HG03175 (cell line): ENCODE data around the gene SMIM10L1.
A peak's percentile ranks its signal among the peaks of the same experiment; 100 is the strongest.

ENCODE experiments used
- ATAC-seq: cut with Tn5 transposase; IDR thresholded peaks from one replicate; pipeline ENCODE4 v1.9.1; 2021; ENCODE audit warnings: mild to moderate bottlenecking, moderate library complexity; ENCODE audit not compliant: unreplicated experiment

Gene SMIM10L1

DNA sequence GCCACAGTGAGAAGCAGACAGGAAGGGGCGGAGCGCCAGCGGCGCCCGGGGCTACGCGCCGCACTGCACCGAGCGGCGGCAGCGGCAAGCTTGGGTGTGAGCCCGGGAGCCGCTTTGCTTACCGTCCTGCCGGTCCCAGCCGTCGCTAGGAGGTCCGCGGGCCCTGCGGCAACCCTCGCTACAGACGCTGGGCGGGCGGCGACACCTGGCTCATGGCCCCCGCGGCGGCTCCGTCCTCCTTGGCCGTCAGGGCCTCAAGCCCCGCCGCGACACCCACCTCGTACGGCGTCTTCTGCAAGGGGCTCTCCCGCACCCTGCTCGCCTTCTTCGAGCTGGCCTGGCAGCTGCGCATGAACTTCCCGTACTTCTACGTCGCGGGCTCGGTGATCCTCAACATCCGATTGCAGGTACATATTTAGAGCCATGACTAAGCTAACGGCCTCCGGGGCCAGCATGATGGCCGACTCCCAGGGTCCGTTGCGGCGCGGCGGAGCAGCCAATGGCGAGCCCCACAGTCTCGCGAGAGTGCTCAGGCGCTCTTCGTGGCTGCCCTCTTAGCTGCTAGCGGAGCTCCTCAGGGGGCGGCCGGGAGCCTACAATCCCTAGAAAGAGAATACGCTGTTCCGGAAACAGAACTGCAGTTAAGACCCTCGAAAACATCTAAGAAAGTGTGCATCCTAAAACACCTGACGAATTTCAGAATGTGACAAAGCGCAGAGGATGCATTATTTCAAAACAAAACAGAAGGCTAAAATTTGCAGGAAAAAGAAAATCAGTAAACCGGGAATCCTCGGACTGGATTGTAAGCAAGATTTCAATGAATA is at the start of gene SMIM10L1:
Gene SMIM10L1 (plus strand): TSS at position 50 of the 824 bp plus-strand sequence. CDS start 163 bp downstream, at position 213.
- ATAC-seq: peak; percentile 98

DNA sequence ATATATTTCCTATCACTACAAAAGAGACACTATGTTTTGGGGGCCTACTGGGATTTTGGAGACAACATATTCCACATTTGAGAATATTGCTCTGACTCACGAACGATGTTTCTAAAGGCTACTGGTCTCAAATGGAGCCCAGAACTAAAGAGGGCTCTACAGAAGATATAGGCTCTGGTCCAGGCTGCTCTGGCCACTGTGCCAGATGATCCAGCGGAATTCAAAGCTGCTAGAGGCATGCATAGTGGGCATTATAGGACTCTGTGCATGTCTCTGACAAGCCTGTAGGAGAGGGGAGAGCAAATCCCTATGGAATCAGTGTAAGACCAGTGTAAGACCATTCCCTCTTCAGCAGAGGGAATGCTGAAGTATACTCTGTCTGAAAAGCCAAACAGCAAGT is 40.6 kb upstream of the SMIM10L1 start:
- no peak for ATAC-seq

GRCh38 chr12:11130999-11131398 is 40.0 kb upstream of the SMIM10L1 start:
- no peak for ATAC-seq

GRCh38 chr12:11133162-11133561 is 37.8 kb upstream of the SMIM10L1 start:
- no peak for ATAC-seq

DNA sequence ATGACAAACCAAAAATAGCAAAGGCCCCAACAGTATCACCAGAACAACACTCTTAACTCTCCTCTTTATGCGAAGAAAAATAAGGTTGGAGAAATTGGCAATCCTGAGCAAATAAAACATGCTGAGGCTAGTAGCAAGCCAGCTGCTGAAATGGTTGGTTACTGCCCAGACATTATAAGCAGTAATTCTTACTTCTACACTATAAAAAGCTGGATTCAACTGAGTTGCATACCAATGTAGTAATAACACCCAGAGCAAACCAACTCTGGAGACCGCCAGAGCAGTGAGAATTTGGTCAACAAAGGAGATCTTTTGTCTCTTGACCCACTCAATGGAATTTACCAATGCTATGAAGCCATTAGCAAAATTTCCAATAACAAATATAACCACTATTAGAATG is 37.2 kb upstream of the SMIM10L1 start:
- ATAC-seq: no peak

DNA sequence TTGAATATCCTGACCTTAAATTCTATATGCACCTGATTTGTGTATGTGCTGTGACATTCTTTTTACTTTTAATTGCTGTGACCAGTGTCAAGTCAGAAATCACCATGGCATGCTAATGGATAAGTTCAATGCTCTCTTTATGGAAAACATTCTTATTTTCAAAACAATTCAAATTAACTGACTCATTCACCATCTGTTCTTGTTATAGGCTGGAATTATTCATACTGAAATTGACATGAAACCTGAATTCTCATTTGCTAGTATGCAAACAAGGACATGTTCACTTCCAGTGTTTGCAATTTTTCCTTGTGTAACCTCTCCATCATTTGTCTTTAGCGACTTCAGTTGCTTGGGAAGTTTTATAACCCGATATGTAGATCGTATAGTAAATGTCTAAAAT is 36.7 kb upstream of the SMIM10L1 start, which contains the start of gene TAS2R30:
Gene TAS2R30 (minus strand): TSS at position 340 of the 400 bp plus-strand sequence. CDS start 400 bp downstream, outside the sequence.
- ATAC-seq: no peak

- ATAC-seq: no peak
Measured at GRCh38 chr12:11136075-11136474, 34.9 kb upstream of the SMIM10L1 start.

- ATAC-seq: no peak
Measured at GRCh38 chr12:11143352-11143751, 27.6 kb upstream of the SMIM10L1 start.

- no peak for ATAC-seq
Measured at GRCh38 chr12:11144297-11144696, 26.7 kb upstream of the SMIM10L1 start.

- no peak for ATAC-seq
Measured at GRCh38 chr12:11147420-11147819, 23.6 kb upstream of the SMIM10L1 start.

DNA sequence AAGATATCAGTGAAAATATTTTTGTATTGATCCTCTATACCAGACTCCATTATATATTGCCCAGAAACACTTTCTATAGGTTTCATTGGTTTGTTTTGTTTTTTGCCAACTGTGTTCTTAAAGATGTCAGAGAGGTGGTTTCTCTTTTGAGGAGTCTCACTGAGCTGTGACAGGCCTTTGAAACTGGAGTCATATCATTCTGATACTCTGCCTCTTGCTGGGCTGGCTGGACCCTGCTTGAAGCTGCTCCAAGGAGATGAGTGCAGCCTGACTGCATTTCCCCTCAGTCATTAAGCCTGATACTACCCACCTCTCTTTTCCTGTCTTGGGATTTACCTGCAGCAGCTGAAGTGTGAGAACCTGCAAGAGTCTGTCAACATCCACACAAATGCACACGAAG is 20.2 kb upstream of the SMIM10L1 start:
- no peak for ATAC-seq

DNA sequence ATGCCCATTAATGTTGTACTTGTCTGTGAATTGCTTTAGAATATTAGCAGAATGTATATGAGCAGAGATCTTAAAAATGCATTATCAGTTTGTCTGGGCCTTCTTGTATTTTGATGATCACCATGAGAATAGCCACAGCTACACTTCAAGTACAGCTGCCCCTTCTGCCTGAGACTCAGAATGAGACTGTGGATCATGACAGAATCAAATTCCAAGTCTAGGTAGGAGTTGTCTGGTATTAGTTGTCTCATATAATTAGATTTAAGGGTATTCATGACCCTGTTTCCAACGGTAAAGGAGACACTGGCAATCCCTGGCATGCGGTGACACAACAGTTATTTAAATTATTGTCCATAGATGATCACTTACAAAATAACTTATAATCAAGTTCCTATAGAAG is 18.3 kb upstream of the SMIM10L1 start:
- ATAC-seq: no peak

GRCh38 chr12:11154400-11154925 is 16.5 kb upstream of the SMIM10L1 start:
- no peak for ATAC-seq

- ATAC-seq: no peak
Measured at GRCh38 chr12:11158885-11159444, 12.0 kb upstream of the SMIM10L1 start.

- no peak for ATAC-seq
Measured at GRCh38 chr12:11162502-11162901, 8.5 kb upstream of the SMIM10L1 start.

- ATAC-seq: no peak
Measured at GRCh38 chr12:11164384-11164783, 6.6 kb upstream of the SMIM10L1 start.

DNA sequence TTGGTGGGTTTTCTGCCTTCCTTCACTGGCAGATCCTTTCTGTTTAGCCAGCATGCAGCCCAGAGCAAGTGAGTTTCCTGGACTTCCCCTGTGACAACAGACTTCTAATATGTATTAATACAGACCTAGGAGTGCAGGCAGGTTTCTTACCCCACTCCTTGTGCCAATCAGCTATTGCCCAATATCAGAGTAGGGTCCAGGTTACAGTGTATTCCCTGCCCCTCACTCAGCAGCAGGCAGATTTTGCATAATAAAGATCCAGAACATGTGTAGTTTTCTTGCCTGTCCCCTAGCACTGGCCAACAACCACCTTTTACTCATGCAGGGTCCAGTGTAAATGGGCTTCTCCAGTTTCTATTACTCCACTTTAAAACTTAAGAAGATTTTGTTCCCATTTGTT is 4.7 kb upstream of the SMIM10L1 start:
- no peak for ATAC-seq

GRCh38 chr12:11170810-11171144 is 217 bp upstream of the SMIM10L1 start:
- ATAC-seq: no peak

DNA sequence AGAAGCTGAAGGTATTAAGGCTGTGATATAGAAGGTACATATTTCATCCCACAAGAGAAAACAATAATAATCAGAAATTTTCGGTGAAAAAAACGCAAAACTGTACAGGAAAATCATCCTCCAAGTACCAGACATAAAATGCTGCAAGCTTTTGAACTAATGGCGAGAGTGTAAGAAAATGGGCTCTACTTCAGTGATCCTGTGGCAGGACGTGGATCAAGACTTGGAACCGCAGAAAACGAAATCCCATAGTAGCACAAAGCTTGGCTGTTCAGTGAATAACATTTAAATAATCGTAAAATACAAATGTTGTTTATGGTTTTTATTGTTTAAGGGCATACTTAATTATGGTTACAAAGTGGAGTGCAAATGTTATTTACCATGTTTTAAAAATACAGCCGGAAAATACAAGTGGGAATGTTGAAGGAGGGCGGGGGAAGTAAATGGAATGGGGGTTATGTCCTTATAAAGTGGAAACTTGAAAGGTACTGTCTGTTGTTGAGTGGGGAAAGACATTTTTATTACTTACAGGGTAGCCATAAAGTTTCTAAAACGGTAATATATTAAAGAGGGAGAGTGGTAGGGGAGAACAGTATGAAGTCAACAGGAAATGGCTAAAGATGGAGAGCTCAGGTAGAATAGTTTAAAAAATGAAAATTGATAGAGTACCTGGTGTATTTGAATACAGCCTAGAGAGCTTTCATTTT is 1.1 kb downstream of the SMIM10L1 start:
- no peak for ATAC-seq

- no peak for ATAC-seq
Measured at GRCh38 chr12:11174022-11174421, 3.0 kb downstream of the SMIM10L1 start.

DNA sequence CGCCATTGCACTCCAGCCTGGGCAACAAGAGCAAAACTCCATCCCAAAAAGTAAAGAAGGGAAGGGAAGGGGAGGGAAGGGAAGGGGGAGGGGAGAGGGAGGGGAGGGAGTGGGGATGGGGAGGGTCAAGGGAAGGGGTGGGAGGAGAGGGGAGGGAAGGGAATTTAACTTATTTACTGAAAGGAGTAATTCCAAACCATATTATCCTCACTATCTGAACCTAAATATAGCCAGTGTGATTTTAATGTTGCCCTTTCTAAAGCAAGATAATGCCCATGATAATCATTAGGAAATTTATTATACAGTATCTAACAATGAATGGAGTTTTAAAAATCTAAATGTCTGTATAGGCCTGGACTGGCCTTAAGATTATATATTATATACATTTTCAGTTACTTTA is 7.3 kb downstream of the SMIM10L1 start:
- ATAC-seq: no peak

DNA sequence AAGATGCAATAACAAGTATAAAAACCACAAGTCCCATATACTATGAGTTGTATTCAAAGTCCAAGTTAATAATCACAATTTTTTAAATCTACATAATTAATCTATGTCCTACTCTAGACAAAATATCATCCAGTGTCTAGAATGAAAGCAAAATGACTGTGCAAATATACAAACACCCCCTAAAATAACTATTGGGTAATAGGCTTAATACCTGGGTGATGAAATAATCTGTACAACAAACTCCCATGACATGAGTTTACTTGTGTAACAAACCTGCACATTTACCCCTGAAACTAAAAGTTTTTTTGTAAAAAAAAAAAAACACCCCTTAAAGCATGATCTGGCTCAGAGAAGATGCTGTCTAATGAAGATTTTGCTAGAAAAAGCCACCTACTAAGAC is 11.5 kb downstream of the SMIM10L1 start:
- no peak for ATAC-seq
